ENCODE results near the gene MMP10. TPM values are rescaled to one million over a fixed set of nuclear protein-coding genes. Genes with fewer than 3 reads are reported as not detected.

The MMP10 gene
- polyA plus RNA-seq, 1 experiment, result 0.87 TPM

DNA sequence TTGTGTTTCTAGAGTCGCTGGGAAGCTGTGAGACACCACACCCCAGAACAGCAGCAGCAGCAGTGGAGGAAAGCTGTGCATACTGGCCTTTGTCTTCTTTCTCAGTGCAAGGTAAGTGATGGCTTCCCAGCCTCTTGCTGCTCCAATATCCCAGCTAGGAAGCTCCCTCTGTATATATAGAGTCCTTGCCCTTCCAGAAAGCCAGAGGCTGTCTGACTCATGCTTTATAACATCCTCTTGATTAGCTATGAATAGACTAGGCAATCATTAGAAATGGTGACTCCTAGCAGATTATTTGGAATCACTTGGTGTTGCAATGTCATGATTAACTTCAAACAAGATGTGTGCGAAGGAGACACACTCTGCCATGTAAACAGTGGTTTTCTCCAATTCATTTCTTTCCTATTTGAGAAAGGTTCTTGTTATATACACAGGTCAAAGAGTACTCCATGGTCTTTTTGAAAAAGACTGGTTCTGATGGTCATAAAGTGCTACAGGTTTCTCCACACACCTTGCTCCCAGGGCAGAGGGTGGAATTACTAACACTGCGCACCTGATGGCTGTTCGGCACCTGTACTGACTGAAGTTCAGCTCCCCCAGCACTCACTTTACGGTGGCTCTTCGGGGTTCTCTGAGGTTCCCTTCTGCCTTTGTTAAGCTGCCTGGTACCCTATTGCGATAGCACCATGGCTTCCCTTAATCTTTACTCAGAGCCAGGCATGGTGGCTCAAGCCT is 17.8 kb upstream of the MMP10 start, which contains the start of gene MMP1:
Gene MMP1, minus strand, starts transcription at position 149 of the 735 bp plus-strand sequence. Its CDS starts 68 bp downstream, at position 81.
- no peak within 1 kb of the TSS for H3K4me3 ChIP-seq (ENCODE audit: low read depth, low read length)
- ChIA-PET CTCF (interaction anchor here (0.9 to 1.9 kb wide), 4 partner anchors 12 to 143 kb away, joined by 3 to 5 read pairs (median 3); no protein-coding TSS in a partner anchor), POLR2A (interaction anchor here (0.6 kb wide), 1 partner anchor 14 kb away, joined by 4 read pairs; no protein-coding TSS in a partner anchor)
- peak; percentile 29 for DNase-seq (ENCODE audit: low read depth, low spot score)
- TF ChIP-seq, protein P1, sequence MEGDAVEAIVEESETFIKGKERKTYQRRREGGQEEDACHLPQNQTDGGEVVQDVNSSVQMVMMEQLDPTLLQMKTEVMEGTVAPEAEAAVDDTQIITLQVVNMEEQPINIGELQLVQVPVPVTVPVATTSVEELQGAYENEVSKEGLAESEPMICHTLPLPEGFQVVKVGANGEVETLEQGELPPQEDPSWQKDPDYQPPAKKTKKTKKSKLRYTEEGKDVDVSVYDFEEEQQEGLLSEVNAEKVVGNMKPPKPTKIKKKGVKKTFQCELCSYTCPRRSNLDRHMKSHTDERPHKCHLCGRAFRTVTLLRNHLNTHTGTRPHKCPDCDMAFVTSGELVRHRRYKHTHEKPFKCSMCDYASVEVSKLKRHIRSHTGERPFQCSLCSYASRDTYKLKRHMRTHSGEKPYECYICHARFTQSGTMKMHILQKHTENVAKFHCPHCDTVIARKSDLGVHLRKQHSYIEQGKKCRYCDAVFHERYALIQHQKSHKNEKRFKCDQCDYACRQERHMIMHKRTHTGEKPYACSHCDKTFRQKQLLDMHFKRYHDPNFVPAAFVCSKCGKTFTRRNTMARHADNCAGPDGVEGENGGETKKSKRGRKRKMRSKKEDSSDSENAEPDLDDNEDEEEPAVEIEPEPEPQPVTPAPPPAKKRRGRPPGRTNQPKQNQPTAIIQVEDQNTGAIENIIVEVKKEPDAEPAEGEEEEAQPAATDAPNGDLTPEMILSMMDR (IDR thresholded peaks at IDR 0.05; ENCODE audit: low read depth, low read length), result no peak
- no peaks in the 10 kb centered on the region for H3K9me3 ChIP-seq (ENCODE audit: control insufficient read depth, insufficient read depth, low read length)
- H3K27ac ChIP-seq (ENCODE audit: low read depth, low read length), result no peak within 1 kb of the TSS
- H3K27me3 ChIP-seq (ENCODE audit: control insufficient read depth, insufficient read depth, low read length), result no peaks in the 10 kb centered on the region

GRCh38 chr11:102794382-102794781 is 14.0 kb upstream of the MMP10 start:
- Histone ChIP-seq H3K9me3 (ENCODE audit: control insufficient read depth, insufficient read depth, low read length) (no peaks in the 10 kb centered on the region), H3K4me3 (ENCODE audit: low read depth, low read length) (no peak overlapping the region), H3K27ac (ENCODE audit: low read depth, low read length) (no peak overlapping the region), H3K27me3 (ENCODE audit: control insufficient read depth, insufficient read depth, low read length) (no peaks in the 10 kb centered on the region)
- TF ChIP-seq, protein P1 (IDR thresholded peaks at IDR 0.05; ENCODE audit: low read depth, low read length), result peak; percentile 58
- DNase-seq (ENCODE audit: low read depth, low spot score), result no peak
- CTCF ChIA-PET, result interaction anchor here (0.8 to 2.6 kb wide), 5 partner anchors 14 to 147 kb away, joined by 3 to 12 read pairs (median 3); partner anchors contain the start of gene MMP10
- POLR2A ChIA-PET, result no interaction called here

DNA sequence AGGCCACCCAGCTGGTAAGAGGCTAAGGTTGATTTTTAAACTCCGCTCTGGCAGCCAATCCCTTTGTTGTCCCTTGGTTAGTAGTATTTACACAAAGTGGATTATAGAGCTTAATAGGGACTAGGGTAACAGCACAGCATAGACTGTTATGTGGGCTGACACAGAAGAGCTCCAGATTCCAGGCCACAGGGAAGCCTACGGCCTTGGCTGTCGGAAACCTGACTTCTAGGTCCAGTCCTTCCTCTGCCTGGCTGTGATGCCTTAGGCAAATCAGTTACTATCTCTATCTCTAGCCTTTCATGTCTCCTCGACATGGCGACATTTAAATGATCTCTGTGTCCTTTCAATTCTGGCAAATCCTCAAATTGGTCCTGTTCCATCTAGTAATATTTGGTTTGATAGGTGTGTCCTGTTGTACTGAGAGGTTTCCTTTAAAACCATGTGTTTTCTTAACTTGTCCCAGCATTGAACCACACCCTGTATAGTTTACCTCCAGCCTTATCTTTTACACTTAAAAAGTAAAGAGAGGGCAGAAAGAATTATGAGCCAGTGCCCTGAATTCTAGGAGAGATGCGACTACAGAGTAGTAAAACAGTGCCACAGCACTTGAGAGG is 13.4 kb upstream of the MMP10 start:
- ChIA-PET POLR2A (no interaction called here), CTCF (interaction anchor here (0.9 kb wide), 1 partner anchor 147 kb away, joined by 3 read pairs; no protein-coding TSS in a partner anchor)
- no peaks in the 10 kb centered on the region for H3K27me3 ChIP-seq (ENCODE audit: control insufficient read depth, insufficient read depth, low read length)
- H3K4me3 ChIP-seq (ENCODE audit: low read depth, low read length), result no peak overlapping the region
- no peaks in the 10 kb centered on the region for H3K9me3 ChIP-seq (ENCODE audit: control insufficient read depth, insufficient read depth, low read length)
- no peak for DNase-seq (ENCODE audit: low read depth, low spot score)
- no peak overlapping the region for H3K27ac ChIP-seq (ENCODE audit: low read depth, low read length)
- TF ChIP-seq, protein P1 (IDR thresholded peaks at IDR 0.05; ENCODE audit: low read depth, low read length), result no peak

- Histone ChIP-seq H3K27ac (ENCODE audit: low read depth, low read length) (no peak overlapping the region), H3K27me3 (ENCODE audit: control insufficient read depth, insufficient read depth, low read length) (no peaks in the 10 kb centered on the region), H3K9me3 (ENCODE audit: control insufficient read depth, insufficient read depth, low read length) (no peaks in the 10 kb centered on the region), H3K4me3 (ENCODE audit: low read depth, low read length) (no peak overlapping the region)
- CTCF ChIA-PET, result interaction anchor here (1.0 to 2.0 kb wide), 2 partner anchors 12 to 122 kb away, joined by 3 to 7 read pairs; partner anchors contain the start of gene MMP10
- POLR2A ChIA-PET, result no interaction called here
- no peak for DNase-seq (ENCODE audit: low read depth, low spot score)
- TF ChIP-seq, protein P1 (IDR thresholded peaks at IDR 0.05; ENCODE audit: low read depth, low read length), result no peak
These were observed 12.2 kb upstream of the MMP10 start for GRCh38 chr11:102792604-102793003.
